WI38 (cell line): ENCODE data around the gene TMEM164.

Source experiments
- H3K4me3 ChIP-seq: 2 replicates; pipeline ENCODE4 v1.5.1; 2011; ENCODE audit warnings: low read depth, mild to moderate bottlenecking, control low read depth, low read length
- TF ChIP-seq, protein P1 (sequence below): IDR thresholded peaks from 2 replicates; pipeline ENCODE4 v1.5.1; 2012; ENCODE audit warnings: low read depth, mild to moderate bottlenecking, control low read depth, low read length

TMEM164 gene

DNA sequence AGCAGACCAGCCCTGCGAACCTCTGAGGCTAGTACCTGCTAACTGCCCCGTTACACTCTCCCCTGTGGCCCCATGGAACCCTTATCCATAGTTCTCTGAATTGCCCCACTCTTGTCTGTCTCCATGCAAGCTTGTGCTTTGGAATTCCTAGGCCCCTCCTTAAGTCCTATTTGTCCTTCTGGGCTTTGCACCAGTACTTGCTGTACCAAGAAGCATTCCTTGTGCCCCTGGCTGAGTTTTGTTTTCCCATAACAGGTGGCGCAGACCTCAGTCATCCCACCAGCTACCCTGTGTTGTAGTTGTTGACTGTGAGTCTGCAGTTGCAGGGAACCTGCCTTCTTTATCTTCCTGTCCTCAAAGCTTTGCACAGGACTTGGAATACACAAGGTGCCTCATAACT lies 167.1 kb downstream of the TMEM164 start:
- TF ChIP-seq, protein P1, sequence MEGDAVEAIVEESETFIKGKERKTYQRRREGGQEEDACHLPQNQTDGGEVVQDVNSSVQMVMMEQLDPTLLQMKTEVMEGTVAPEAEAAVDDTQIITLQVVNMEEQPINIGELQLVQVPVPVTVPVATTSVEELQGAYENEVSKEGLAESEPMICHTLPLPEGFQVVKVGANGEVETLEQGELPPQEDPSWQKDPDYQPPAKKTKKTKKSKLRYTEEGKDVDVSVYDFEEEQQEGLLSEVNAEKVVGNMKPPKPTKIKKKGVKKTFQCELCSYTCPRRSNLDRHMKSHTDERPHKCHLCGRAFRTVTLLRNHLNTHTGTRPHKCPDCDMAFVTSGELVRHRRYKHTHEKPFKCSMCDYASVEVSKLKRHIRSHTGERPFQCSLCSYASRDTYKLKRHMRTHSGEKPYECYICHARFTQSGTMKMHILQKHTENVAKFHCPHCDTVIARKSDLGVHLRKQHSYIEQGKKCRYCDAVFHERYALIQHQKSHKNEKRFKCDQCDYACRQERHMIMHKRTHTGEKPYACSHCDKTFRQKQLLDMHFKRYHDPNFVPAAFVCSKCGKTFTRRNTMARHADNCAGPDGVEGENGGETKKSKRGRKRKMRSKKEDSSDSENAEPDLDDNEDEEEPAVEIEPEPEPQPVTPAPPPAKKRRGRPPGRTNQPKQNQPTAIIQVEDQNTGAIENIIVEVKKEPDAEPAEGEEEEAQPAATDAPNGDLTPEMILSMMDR = no peak
- no peak overlapping the region for H3K4me3 ChIP-seq

DNA sequence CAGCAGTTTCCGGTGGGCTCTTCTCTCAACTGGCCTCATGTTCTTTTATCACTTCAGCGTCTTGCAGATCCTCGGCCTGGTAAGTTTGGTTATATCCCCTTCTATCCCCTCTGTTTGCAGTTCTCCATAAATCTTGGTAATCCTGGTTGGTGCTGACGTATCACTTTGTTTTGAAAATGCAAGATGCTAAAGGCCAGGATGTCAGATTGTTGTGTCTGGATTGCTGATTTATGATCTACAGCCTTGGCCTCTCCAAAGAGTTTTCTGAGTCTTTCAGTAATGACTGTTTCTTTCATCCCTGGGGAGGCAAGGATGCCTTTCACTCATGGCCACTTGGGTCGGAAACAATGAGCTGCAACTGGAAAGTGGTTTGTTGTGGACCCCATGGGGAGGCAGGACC lies 168.5 kb downstream of the TMEM164 start:
- TF ChIP-seq, protein P1 = no peak

DNA sequence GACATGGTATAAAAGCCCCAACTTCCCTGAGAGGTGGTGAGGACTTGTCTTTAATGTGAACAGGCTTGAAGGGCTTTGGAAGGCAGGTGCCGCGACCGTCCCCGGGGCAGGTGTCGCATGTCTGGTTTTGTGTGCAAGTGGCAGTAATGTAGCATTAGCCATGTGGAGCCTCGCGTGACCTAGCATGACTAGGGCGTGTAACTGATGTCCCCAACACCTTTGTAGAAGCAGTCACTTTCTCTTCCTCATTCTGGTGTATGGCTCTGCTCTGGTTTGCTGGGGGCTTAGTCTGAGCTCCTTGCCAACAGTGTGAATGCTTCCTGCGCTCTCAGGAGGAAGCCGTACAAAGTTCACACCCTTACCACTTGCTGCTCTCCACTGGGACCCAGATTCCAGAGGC lies 169.3 kb downstream of the TMEM164 start:
- TF ChIP-seq, protein P1 = no peak
- no peak overlapping the region for H3K4me3 ChIP-seq

More for the DNA sequence above, 168.5 kb downstream of the TMEM164 start:
- H3K4me3 ChIP-seq = no peak overlapping the region

DNA sequence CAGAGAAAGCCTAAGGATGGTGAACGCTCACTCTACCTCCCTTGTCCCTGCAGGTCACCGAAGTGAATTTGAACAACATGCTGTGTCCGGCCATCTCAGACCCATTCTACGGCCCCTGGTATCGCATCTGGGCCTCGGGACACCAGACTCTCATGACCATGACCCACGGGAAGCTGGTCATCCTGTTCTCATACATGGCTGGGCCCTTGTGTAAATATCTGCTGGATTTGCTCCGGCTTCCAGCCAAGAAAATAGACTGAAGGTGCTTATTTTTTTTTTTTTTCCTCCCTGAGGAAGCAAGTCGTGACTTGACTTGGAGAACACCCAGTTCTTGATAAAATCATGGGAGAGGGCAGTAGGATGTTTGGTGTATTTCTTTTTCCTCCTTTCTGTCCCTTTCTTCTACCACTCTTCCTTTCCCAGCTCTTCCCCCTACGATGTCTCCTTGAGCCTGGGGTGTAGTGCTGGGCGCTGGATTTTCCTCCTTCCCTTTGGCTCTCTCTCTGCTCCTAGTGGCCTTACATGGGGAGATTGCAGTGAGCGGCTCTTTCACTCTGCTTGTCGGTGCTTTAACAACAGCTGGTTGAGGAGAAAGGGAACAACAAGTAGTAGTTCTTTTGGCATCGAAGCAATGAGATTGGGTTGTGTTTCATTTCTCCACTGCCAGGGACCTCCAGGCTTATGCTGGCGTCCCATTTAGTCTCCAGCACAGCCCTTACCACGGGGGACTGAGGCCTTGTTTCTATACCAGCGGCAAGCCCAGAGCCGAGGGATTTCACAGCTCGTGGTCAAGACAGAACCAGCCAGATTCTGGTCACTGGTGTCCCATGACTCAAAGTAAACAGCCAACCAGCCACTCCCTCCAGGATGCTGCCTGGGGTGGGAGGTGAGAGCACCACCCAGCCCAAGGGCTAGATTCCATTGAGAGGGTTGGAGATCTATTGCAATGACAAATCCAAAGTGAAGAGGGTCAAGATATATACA lies 170.6 kb downstream of the TMEM164 start:
- H3K4me3 ChIP-seq = no peak overlapping the region
- TF ChIP-seq, protein P1 = no peak

DNA sequence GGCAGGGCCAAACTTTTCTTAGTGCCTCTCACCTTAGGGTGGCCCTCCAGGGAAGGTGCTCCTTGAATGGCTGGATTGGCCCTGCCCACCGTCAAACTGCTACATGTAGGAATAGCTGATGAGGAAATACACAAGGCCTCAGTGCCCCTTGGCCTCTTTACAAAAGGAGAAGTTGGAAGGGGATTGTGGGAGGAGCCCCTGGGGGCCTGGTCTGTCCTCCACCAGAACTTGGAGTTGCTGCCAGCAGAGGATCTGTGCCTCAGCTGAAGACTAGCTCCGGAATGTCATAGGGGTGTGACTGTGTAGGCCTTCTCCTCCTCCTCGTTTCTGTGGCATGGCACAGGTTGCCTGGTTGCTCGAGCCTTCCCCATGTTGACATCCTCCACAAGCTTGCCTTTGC lies 172.2 kb downstream of the TMEM164 start:
- TF ChIP-seq, protein P1 = no peak

DNA sequence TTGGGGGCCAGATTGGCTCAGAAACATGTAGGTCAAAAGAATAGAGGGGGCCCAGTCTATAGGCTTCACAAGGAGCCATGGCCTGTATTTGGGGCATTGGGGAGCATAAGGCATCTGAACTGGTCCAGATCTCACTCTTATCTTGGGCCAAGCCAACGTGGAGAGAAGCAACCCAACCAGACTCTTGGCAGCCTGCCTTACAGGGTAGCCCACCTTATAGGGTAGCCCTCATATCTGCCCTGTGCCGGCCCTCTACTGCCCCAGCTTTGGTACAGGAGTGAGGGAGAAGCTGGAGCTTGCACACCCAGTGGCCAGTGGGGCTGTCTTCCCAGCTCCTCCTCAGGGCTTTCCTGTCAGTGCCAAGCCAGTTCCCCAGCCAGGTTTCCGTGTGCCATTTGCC lies 172.8 kb downstream of the TMEM164 start:
- TF ChIP-seq, protein P1 = no peak
- no peak overlapping the region for H3K4me3 ChIP-seq

More for the DNA sequence above, 172.2 kb downstream of the TMEM164 start:
- no peak overlapping the region for H3K4me3 ChIP-seq

DNA sequence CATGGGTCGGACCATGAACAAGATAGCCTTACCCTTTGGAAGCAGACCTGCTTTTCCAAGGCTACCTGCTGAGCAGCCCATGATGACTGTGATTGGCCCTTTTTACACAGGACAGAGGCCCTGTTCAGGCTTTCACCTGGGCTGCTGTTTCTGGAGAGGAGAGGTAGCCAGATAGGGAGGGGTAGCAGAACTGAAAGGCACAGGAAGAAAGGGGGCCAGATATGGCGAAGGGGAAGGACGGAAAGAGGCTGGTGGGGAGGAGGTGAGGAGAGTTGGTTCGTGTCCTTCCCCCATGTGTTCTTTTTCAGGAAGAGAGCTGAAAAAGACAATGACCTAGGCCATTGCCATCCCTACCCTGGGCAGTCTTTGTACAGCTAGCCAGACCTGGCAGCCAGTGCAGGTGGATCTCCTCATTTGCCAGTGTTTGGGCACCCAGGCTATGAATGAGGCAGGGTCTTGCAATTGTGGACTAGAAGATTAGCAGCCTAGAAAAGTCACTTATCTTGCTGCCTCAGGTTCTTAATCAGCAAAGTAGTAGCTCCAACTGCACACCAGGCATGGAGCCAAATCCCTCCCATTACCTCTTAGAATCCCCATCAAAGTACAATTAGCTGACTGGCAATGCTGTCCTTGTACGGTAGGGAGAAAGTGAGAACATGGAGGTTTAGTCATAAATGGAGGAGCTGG lies 175.4 kb downstream of the TMEM164 start:
- no peak overlapping the region for H3K4me3 ChIP-seq
- TF ChIP-seq, protein P1 = no peak
